Activated CD8-positive, alpha-beta memory T cell treated with anti-CD3 and anti-CD28 coated beads for 4 hours (primary cell): ENCODE data around the gene CMPK2.

Experiments
- DNase-seq, 2 donors: peaks; one replicate each; pipeline ENCODE4 v3.0.0-alpha.2; 2020; ENCODE audit warnings: low read depth in 2 of 2

CMPK2 gene

GRCh38 chr2:6845903-6846302 is 19.8 kb downstream of the CMPK2 start:
- no peak for DNase-seq

GRCh38 chr2:6845312-6845711 is 20.4 kb downstream of the CMPK2 start:
- no peak for DNase-seq

GRCh38 chr2:6841537-6842287 is 24.0 kb downstream of the CMPK2 start:
- DNase-seq: no peak

- DNase-seq: no peak
These were observed 26.9 kb downstream of the CMPK2 start for GRCh38 chr2:6838673-6839319.

- DNase-seq: no peak
These were observed 30.2 kb downstream of the CMPK2 start for GRCh38 chr2:6835467-6835866.

- no peak for DNase-seq
These were observed 31.5 kb downstream of the CMPK2 start for GRCh38 chr2:6834163-6834562.

- DNase-seq: no peak
These were observed 32.5 kb downstream of the CMPK2 start for GRCh38 chr2:6833300-6833604.

GRCh38 chr2:6832596-6833299 is 33.0 kb downstream of the CMPK2 start:
- no peak for DNase-seq

- DNase-seq: no peak
These were observed 34.5 kb downstream of the CMPK2 start for GRCh38 chr2:6831229-6831628.

- DNase-seq: no peak
These were observed 37.5 kb downstream of the CMPK2 start for GRCh38 chr2:6828299-6828584.

- no peak for DNase-seq
These were observed 38.0 kb downstream of the CMPK2 start for GRCh38 chr2:6827566-6828298.

- DNase-seq: peak; percentile 15 to 25
These were observed 39.4 kb downstream of the CMPK2 start for GRCh38 chr2:6826081-6826913.

GRCh38 chr2:6824962-6825361 is 40.7 kb downstream of the CMPK2 start:
- DNase-seq: no peak

- DNase-seq: no peak
These were observed 42.6 kb downstream of the CMPK2 start for GRCh38 chr2:6823111-6823510.

GRCh38 chr2:6822406-6822805 is 43.3 kb downstream of the CMPK2 start:
- DNase-seq: no peak

- no peak for DNase-seq
These were observed 44.7 kb downstream of the CMPK2 start for GRCh38 chr2:6820903-6821584.

GRCh38 chr2:6820236-6820635 is 45.5 kb downstream of the CMPK2 start:
- DNase-seq: no peak

GRCh38 chr2:6819668-6820067 is 46.0 kb downstream of the CMPK2 start:
- DNase-seq: no peak

GRCh38 chr2:6818012-6818411 is 47.7 kb downstream of the CMPK2 start:
- no peak for DNase-seq

GRCh38 chr2:6814869-6815268 is 50.8 kb downstream of the CMPK2 start:
- DNase-seq: no peak

GRCh38 chr2:6814312-6814711 is 51.4 kb downstream of the CMPK2 start:
- DNase-seq: no peak
